Stimulated activated CD4-positive, alpha-beta T cell treated with anti-CD3 and anti-CD28 coated beads, Interleukin-15, amount 100 ng/mL, for 24 hours (primary cell): ENCODE measurements around the gene PLCB1.

Source experiments
- DNase-seq: peaks from one replicate; pipeline ENCODE4 v3.0.0-alpha.2; 2020

PLCB1 gene

GRCh38 chr20:8749986-8750385 is 617.9 kb downstream of the PLCB1 start:
- no peak for DNase-seq

- no peak for DNase-seq
These were observed 623.5 kb downstream of the PLCB1 start for GRCh38 chr20:8755340-8756118.

- no peak for DNase-seq
These were observed 624.3 kb downstream of the PLCB1 start for GRCh38 chr20:8756410-8756809.

GRCh38 chr20:8757146-8757545 is 625.1 kb downstream of the PLCB1 start:
- DNase-seq: no peak

GRCh38 chr20:8764344-8764962 is 632.4 kb downstream of the PLCB1 start:
- DNase-seq: no peak

GRCh38 chr20:8766868-8767390 is 634.9 kb downstream of the PLCB1 start:
- DNase-seq: no peak

GRCh38 chr20:8774412-8774811 is 642.3 kb downstream of the PLCB1 start:
- no peak for DNase-seq

- no peak for DNase-seq
These were observed 645.8 kb downstream of the PLCB1 start for GRCh38 chr20:8777911-8778310.

GRCh38 chr20:8778387-8778786 is 646.3 kb downstream of the PLCB1 start:
- no peak for DNase-seq

GRCh38 chr20:8780915-8781314 is 648.8 kb downstream of the PLCB1 start:
- no peak for DNase-seq

- no peak for DNase-seq
These were observed 650.7 kb downstream of the PLCB1 start for GRCh38 chr20:8782804-8783203.

- DNase-seq: no peak
These were observed 651.7 kb downstream of the PLCB1 start for GRCh38 chr20:8783734-8784133.

- no peak for DNase-seq
These were observed 654.3 kb downstream of the PLCB1 start for GRCh38 chr20:8786383-8786782.

- DNase-seq: no peak
These were observed 655.0 kb downstream of the PLCB1 start for GRCh38 chr20:8787090-8787489.

- DNase-seq: no peak
These were observed 656.2 kb downstream of the PLCB1 start for GRCh38 chr20:8788275-8788674.

- DNase-seq: no peak
These were observed 656.8 kb downstream of the PLCB1 start for GRCh38 chr20:8788831-8789230.

GRCh38 chr20:8790442-8791074 is 658.5 kb downstream of the PLCB1 start:
- DNase-seq: peak; percentile 9

GRCh38 chr20:8795404-8795803 is 663.3 kb downstream of the PLCB1 start:
- DNase-seq: no peak

GRCh38 chr20:8796088-8796660 is 664.1 kb downstream of the PLCB1 start:
- no peak for DNase-seq

- no peak for DNase-seq
These were observed 666.4 kb downstream of the PLCB1 start for GRCh38 chr20:8798505-8798904.

GRCh38 chr20:8800089-8800488 is 668.0 kb downstream of the PLCB1 start:
- DNase-seq: no peak

- DNase-seq: no peak
These were observed 669.6 kb downstream of the PLCB1 start for GRCh38 chr20:8801686-8802085.

- DNase-seq: no peak
These were observed 671.0 kb downstream of the PLCB1 start for GRCh38 chr20:8803065-8803464.

- no peak for DNase-seq
These were observed 671.9 kb downstream of the PLCB1 start for GRCh38 chr20:8803941-8804340.
